MM.1S (cell line): ENCODE results near the gene SUSD1.

ENCODE experiments used
- CTCF ChIP-seq: fragments of 300-600 bp; sonication (generic); IDR thresholded peaks from 2 replicates; pipeline ENCODE4 v1.5.1; 2016; ENCODE audit warnings: antibody characterized with exemption, low read length, mixed read lengths
- EZH2 ChIP-seq: fragments of 300-600 bp; sonication (generic); optimal IDR thresholded peaks from 2 replicates; pipeline ENCODE3; 2017; ENCODE audit warnings: low read depth, mild to moderate bottlenecking, antibody characterized with exemption, low read length, mixed read lengths
- EZH2phosphoT487 ChIP-seq: fragments of 300-600 bp; sonication (generic); IDR thresholded peaks from 2 replicates; pipeline ENCODE4 v1.6.1; 2018; ENCODE audit warnings: antibody characterized with exemption, low read length

DNA sequence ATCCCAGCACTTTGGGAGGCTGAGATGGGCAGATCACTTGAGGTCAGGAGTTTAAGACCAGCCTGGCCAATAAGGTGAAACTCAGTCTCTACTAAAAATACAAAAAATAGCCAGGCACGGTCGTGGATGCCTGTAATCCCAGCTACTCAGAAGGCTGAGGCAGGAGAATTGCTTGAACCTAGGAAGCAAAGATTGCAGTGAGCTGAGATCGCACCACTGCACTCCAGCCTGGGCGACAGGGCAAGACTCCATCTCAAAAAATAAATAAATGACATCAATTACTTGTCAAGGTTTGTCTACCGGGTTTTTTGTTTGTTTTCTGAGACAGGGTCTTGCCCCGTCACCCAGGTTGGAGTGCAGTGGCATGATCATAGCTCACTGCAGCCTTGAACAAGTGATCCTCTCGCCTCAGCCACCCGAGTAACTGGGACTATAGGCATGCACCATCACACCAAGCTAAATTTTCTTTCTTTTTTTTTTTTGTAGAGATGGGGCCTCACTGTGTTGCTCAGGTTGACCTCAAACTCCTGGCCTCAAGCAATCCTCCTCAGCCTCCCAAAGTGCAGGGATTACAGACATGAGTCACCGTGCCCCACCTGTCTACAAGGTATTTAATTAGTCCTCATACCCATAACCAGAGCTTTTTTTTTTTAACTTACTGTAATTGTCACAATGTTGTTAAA, 64.9 kb downstream of the SUSD1 start:
- no peak for TF ChIP-seq CTCF
- no peak for TF ChIP-seq EZH2phosphoT487
- no peak for TF ChIP-seq EZH2
